ENCODE results near the gene RALGDS.
"Not testable (repeated sequence)": the region's sequence is repeated elsewhere in the genome, so short reads cannot be mapped to it uniquely, and the experiment has no call there.

RALGDS gene

GRCh38 chr9:133067006-133067405 lies 54.0 kb downstream of the RALGDS start:
- DNase-seq (ENCODE audit: low spot score): no peak

GRCh38 chr9:133066181-133066983 lies 54.7 kb downstream of the RALGDS start:
- DNase-seq (ENCODE audit: low spot score): no peak

- DNase-seq (ENCODE audit: low spot score): no peak
Measured at GRCh38 chr9:133065070-133065388, 56.0 kb downstream of the RALGDS start.

- no peak for DNase-seq (ENCODE audit: low spot score)
Measured at GRCh38 chr9:133064241-133065069, 56.6 kb downstream of the RALGDS start.

- no peak for DNase-seq (ENCODE audit: low spot score)
Measured at GRCh38 chr9:133063500-133064231, 57.4 kb downstream of the RALGDS start.

GRCh38 chr9:133063159-133063499 lies 57.9 kb downstream of the RALGDS start:
- no peak for DNase-seq (ENCODE audit: low spot score)

- not testable (repeated sequence) for DNase-seq (ENCODE audit: low spot score)
Measured at GRCh38 chr9:133062569-133062968, 58.5 kb downstream of the RALGDS start.

GRCh38 chr9:133061764-133062145 lies 59.3 kb downstream of the RALGDS start, which contains the start of gene CEL:
TSS of gene CEL (plus strand) at chr9:133061981. CDS start at chr9:133062003, 22 bp downstream.
- DNase-seq (ENCODE audit: low spot score): not testable (repeated sequence)

GRCh38 chr9:133061019-133061763 lies 59.8 kb downstream of the RALGDS start:
- not testable (repeated sequence) for DNase-seq (ENCODE audit: low spot score)

- DNase-seq (ENCODE audit: low spot score): no peak
Measured at GRCh38 chr9:133060417-133060841, 60.6 kb downstream of the RALGDS start.

- DNase-seq (ENCODE audit: low spot score): no peak
Measured at GRCh38 chr9:133059623-133060022, 61.4 kb downstream of the RALGDS start.

GRCh38 chr9:133058550-133059320 lies 62.3 kb downstream of the RALGDS start:
- DNase-seq (ENCODE audit: low spot score): no peak

- no peak for DNase-seq (ENCODE audit: low spot score)
Measured at GRCh38 chr9:133058071-133058470, 63.0 kb downstream of the RALGDS start.

- no peak for DNase-seq (ENCODE audit: low spot score)
Measured at GRCh38 chr9:133057553-133057952, 63.5 kb downstream of the RALGDS start.

GRCh38 chr9:133057006-133057405 lies 64.0 kb downstream of the RALGDS start:
- DNase-seq (ENCODE audit: low spot score): no peak

GRCh38 chr9:133056533-133056932 lies 64.5 kb downstream of the RALGDS start:
- no peak for DNase-seq (ENCODE audit: low spot score)

- no peak for DNase-seq (ENCODE audit: low spot score)
Measured at GRCh38 chr9:133055788-133056420, 65.1 kb downstream of the RALGDS start.

- DNase-seq (ENCODE audit: low spot score): no peak
Measured at GRCh38 chr9:133054966-133055365, 66.1 kb downstream of the RALGDS start.

GRCh38 chr9:133054194-133054890 lies 66.7 kb downstream of the RALGDS start:
- no peak for DNase-seq (ENCODE audit: low spot score)

- no peak for DNase-seq (ENCODE audit: low spot score)
Measured at GRCh38 chr9:133051966-133052539, 69.0 kb downstream of the RALGDS start.

Measured in RKO (cell line).